ENCODE data around the gene KCTD17. TPM values are rescaled to one million over a fixed set of nuclear protein-coding genes. Genes with fewer than 3 reads are reported as not detected.

Gene KCTD17
- total and polyA plus RNA-seq, 2 of the 13 experiments (the other 11 are each of a cell fraction or from before 2014, with no cell fraction given) = 5.3 to 11.7 TPM

GRCh38 chr22:37095113-37095512 lies 43.6 kb downstream of the KCTD17 start (continued):
- TF ChIP-seq MIER2 (CRISPR knock-in tag; IDR thresholded peaks at IDR 0.05) = no peak

GRCh38 chr22:37097346-37097745 lies 45.8 kb downstream of the KCTD17 start:
- no peak overlapping the region for H3K9ac ChIP-seq (ENCODE audit: insufficient read depth, low read depth, low read length)
- DNase-seq (ENCODE audit: low spot score) (no peak), FAIRE-seq (no peak), ATAC-seq (no peak)
- WGBS (ENCODE audit: low lambda C conversion rate) = 98% methylated on average over 9 of the region's 13 CpGs
- no peaks in the 10 kb centered on the region for H4K20me1 ChIP-seq (ENCODE audit: insufficient read depth, low read length)
- H3K9me3 ChIP-seq (ENCODE audit: low read length) = no peaks in the 10 kb centered on the region
- intact Hi-C loops (cut with micrococcal nuclease; ENCODE audit: unreplicated experiment) (no loop called here), in situ Hi-C loops (cut with HindIII; ENCODE audit: extremely low pct_ligation_motif_present, low pct_unique_long_range_greater_than_20kb) (no loop called here)
- H3K36me3 ChIP-seq (replicated peaks in 1 of 2; ENCODE audit: control insufficient read depth in 1 of 2, insufficient read depth in 2 of 2, low read length in 2 of 2) = no peaks in the 10 kb centered on the region
- ChIA-PET CTCF (ENCODE audit: low intra/inter-chr PET ratio, low total read pairs) (no interaction called here), POLR2A (no interaction called here)
- no peak overlapping the region for H3K4me2 ChIP-seq (ENCODE audit: low read depth, low read length)
- H3K27ac ChIP-seq (ENCODE audit: extremely low read length, insufficient read depth, low read length) = no peak overlapping the region
- H2AFZ ChIP-seq (ENCODE audit: low read length) = no peak overlapping the region
- H3K4me1 ChIP-seq (ENCODE audit: insufficient read depth, low read length) = 0 out of 2 replicates have a peak, but pooled peaks cover 9% of the 10 kb centered on the region
- no peaks in the 10 kb centered on the region for H3K79me2 ChIP-seq (ENCODE audit: insufficient read depth, low read length)
- no TSS peak for BruUV-seq (replicated peaks)
- TF ChIP-seq MYNN (CRISPR knock-in tag; IDR thresholded peaks at IDR 0.05; ENCODE audit: low read depth) = no peak
- TF ChIP-seq PTBP1 (IDR thresholded peaks at IDR 0.05; ENCODE audit: low read depth, low read length, poor library complexity, severe bottlenecking) = no peak
- no peak for TF ChIP-seq MXD1 (CRISPR knock-in tag; IDR thresholded peaks at IDR 0.05)
- TF ChIP-seq POLR2A (IDR thresholded peaks at IDR 0.05; ENCODE audit: insufficient read depth in 1 of 2, low read depth in 2 of 2, low read length in 2 of 2) = no peak
- no peak for TF ChIP-seq ZNF33B (CRISPR knock-in tag; IDR thresholded peaks at IDR 0.05)
- TF ChIP-seq TFDP2 (CRISPR knock-in tag; IDR thresholded peaks at IDR 0.05) = no peak
- no peak for TF ChIP-seq GATAD2A (CRISPR knock-in tag; IDR thresholded peaks at IDR 0.05)
- no peak for TF ChIP-seq MEF2D (CRISPR knock-in tag; IDR thresholded peaks at IDR 0.05)
- no peak for TF ChIP-seq ZNF597 (CRISPR knock-in tag; IDR thresholded peaks at IDR 0.05)
- no peak for TF ChIP-seq NFKBIZ (CRISPR knock-in tag; IDR thresholded peaks at IDR 0.05)
- TF ChIP-seq SRF (IDR thresholded peaks at IDR 0.05; ENCODE audit: low read depth, low read length) = no peak
- no peak for TF ChIP-seq ZNF121 (CRISPR knock-in tag; IDR thresholded peaks at IDR 0.05)
- TF ChIP-seq ZNF280D (CRISPR knock-in tag; IDR thresholded peaks at IDR 0.05) = no peak
- TF ChIP-seq KLF13 (CRISPR knock-in tag; IDR thresholded peaks at IDR 0.05) = no peak
- TF ChIP-seq SMARCE1 (IDR thresholded peaks at IDR 0.05; ENCODE audit: borderline replicate concordance) = no peak
- TF ChIP-seq ZFP36L1 (CRISPR knock-in tag; IDR thresholded peaks at IDR 0.05) = no peak
- TF ChIP-seq ZNF205 (CRISPR knock-in tag; IDR thresholded peaks at IDR 0.05) = no peak
- no peak for TF ChIP-seq MTA3 (CRISPR knock-in tag; IDR thresholded peaks at IDR 0.05)
- no peak for TF ChIP-seq SP2 (CRISPR knock-in tag; IDR thresholded peaks at IDR 0.05)
- H3K27me3 ChIP-seq (ENCODE audit: control insufficient read depth in 1 of 2, insufficient read depth in 2 of 2, low read length in 2 of 2) = no peaks in the 10 kb centered on the region
- H3K4me3 ChIP-seq (replicated peaks in 1 of 3; ENCODE audit: insufficient read depth in 1 of 3, low read depth in 2 of 3, low read length in 3 of 3) = no peak overlapping the region
